Measurements from ENCODE around the gene RHOT1.

DNA sequence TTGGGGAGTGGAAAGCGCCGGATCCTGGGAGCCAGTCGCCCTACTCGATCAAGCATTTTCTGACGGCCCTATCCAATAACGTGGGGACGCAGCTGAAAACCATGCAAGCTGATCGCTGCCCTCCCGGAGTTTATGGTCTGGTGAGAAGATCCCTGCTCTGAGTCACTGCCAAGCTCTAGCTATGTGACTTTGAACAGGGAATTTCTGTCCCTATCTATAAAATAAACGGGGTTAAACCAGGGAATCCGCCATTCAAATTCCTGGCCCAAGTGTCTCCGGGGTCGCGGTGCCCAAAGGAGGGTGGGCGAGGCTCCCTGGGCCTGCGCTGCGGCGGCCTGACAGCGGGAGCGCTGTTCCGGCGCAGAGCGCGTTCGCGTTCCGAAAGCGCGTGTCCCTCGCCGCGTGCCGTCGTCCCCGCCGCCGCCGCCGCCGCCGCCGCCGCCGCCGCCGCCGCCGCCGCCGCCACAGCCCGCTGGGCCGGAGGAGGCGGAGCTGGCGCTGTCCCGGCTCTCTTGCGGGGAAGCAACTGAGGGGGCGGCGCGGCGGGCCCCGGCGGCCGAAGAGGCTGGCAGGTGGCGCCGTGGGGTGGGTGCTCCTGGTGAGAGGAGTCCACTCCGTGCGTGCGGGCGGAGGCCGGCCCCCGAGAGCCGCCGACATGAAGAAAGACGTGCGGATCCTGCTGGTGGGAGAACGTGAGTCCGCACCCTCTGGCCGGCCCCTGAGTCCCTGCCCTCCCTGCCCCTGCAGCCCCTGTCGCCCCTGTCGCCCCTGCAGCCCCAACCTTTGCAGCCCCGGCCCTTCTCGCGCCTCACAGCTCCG, at the start of gene RHOT1:
- TF ChIP-seq FOXK2 (IDR thresholded peaks at IDR 0.05): no peak
- no peak for TF ChIP-seq FOXM1 (IDR thresholded peaks at IDR 0.05; ENCODE audit: borderline replicate concordance)
- TF ChIP-seq PKNOX1 (IDR thresholded peaks at IDR 0.05): 0 out of 2 replicates have a peak, but pooled peaks have one; percentile 6
- TF ChIP-seq ARNT (IDR thresholded peaks at IDR 0.05): 0 out of 2 replicates have a peak, but pooled peaks have one; percentile 8
- no peak for TF ChIP-seq HDGF (IDR thresholded peaks at IDR 0.05; ENCODE audit: borderline replicate concordance)
- TF ChIP-seq TARDBP (IDR thresholded peaks at IDR 0.05): no peak
